Measurements from ENCODE around the gene MRPL43. TPM values are rescaled to one million over a fixed set of nuclear protein-coding genes. Genes with fewer than 3 reads are reported as not detected.

MRPL43 gene
- 10 to 100 TPM; 68.9 to 72.8 TPM for total RNA-seq
- 85.0 TPM for polyA plus RNA-seq (2013, experiment 1 of 2)
- 76.2 TPM for polyA plus RNA-seq (2013, experiment 2 of 2)
- long read RNA-seq, experiment 1, transcript MRPL43-203 (3 exons, 1,010 nt), result major isoform, 41 of 56 reads
- long read RNA-seq, experiment 1, partial matches to known transcripts, result 1 of 56 reads
- long read RNA-seq, experiment 1, other reads (novel, unspliced or antisense), result 4 of 56 reads
- long read RNA-seq, experiment 2, transcript MRPL43-203 (3 exons, 1,010 nt), result major isoform, 27 of 53 reads
- long read RNA-seq, experiment 2, partial matches to known transcripts, result 4 of 53 reads
- long read RNA-seq, experiment 2, other reads (novel, unspliced or antisense), result 4 of 53 reads
- long read RNA-seq, experiment 3, transcript MRPL43-212 (2 exons, 810 nt), result minor isoform, 7 of 92 reads
- long read RNA-seq, experiment 3, transcript MRPL43-203 (3 exons, 1,010 nt), result major isoform, 71 of 92 reads
- long read RNA-seq, experiment 3, partial matches to known transcripts, result 0 of 92 reads
- long read RNA-seq, experiment 3, other reads (novel, unspliced or antisense), result 7 of 92 reads
- long read RNA-seq, experiment 4, transcript MRPL43-206 (4 exons, 866 nt), result minor isoform, 12 of 295 reads
- long read RNA-seq, experiment 4, transcript MRPL43-204 (6 exons, 894 nt), result minor isoform, 9 of 295 reads
- long read RNA-seq, experiment 4, transcript MRPL43-203 (3 exons, 1,010 nt), result major isoform, 235 of 295 reads
- long read RNA-seq, experiment 4, transcript MRPL43-213 (2 exons, 897 nt), result minor isoform, 13 of 295 reads
- long read RNA-seq, experiment 4, partial matches to known transcripts, result 1 of 295 reads
- long read RNA-seq, experiment 4, other reads (novel, unspliced or antisense), result 10 of 295 reads

GRCh38 chr10:100986952-100987684 is at the start of gene MRPL43, which contains the start of gene TWNK:
MRPL43 (minus strand) TSS chr10:100987497; CDS start chr10:100987443, 54 bp downstream.
TWNK (plus strand) TSS chr10:100987543; CDS start chr10:100988211, 668 bp downstream.
- Mint-ChIP-seq H3K4me3 (peak within 1 kb of the TSS; percentile 93), H3K36me3 (ENCODE audit: low read depth) (peaks cover 42% of the 10 kb centered on the region), H3K27ac (peak within 1 kb of the TSS; percentile 93), H3K27me3 (ENCODE audit: insufficient read depth) (no peaks in the 10 kb centered on the region), H3K9me3 (no peaks in the 10 kb centered on the region), H3K4me1 (peaks cover 9% of the 10 kb centered on the region)
- Histone ChIP-seq H3K27ac (ENCODE audit: low read depth, low read length) (no peak within 1 kb of the TSS), H3K4me1 (ENCODE audit: control insufficient read depth, insufficient read depth, low read length) (no peaks in the 10 kb centered on the region), H3K36me3 (ENCODE audit: control insufficient read depth, insufficient read depth, low read length) (peaks cover 38% of the 10 kb centered on the region), H3K4me3 (ENCODE audit: low read length) (peak within 1 kb of the TSS; percentile 92), H3K9ac (ENCODE audit: extremely low read depth, low read length, poor library complexity, severe bottlenecking) (peak within 1 kb of the TSS; percentile 60), H3K27me3 (ENCODE audit: control insufficient read depth, insufficient read depth, low read length, poor library complexity, severe bottlenecking) (no peaks in the 10 kb centered on the region), H3K9me3 (ENCODE audit: control insufficient read depth, low read length) (no peaks in the 10 kb centered on the region)
- 0 to 1% methylated on average over 25 to 75 of the region's 75 CpGs for WGBS, 2 experiments (ENCODE audit: insufficient coverage in 1 of 2, insufficient read length in 1 of 2)
- peak; percentile 94 for DNase-seq
- no peak for TF ChIP-seq CTCF (conservative IDR thresholded peaks at IDR 0.05)

- Mint-ChIP-seq H3K4me3 (no peak overlapping the region), H3K27me3 (ENCODE audit: insufficient read depth) (peaks cover 86% of the 10 kb centered on the region), H3K4me1 (peaks cover 9% of the 10 kb centered on the region), H3K9me3 (no peaks in the 10 kb centered on the region), H3K36me3 (ENCODE audit: low read depth) (no peaks in the 10 kb centered on the region), H3K27ac (no peak overlapping the region)
- no peak for DNase-seq
- Histone ChIP-seq H3K36me3 (ENCODE audit: control insufficient read depth, insufficient read depth, low read length) (no peaks in the 10 kb centered on the region), H3K4me1 (ENCODE audit: control insufficient read depth, insufficient read depth, low read length) (peaks cover under 1% of the 10 kb centered on the region), H3K4me3 (ENCODE audit: low read length) (no peak overlapping the region), H3K9ac (ENCODE audit: extremely low read depth, low read length, poor library complexity, severe bottlenecking) (no peak overlapping the region), H3K27me3 (ENCODE audit: control insufficient read depth, insufficient read depth, low read length, poor library complexity, severe bottlenecking) (peaks cover 86% of the 10 kb centered on the region), H3K27ac (ENCODE audit: low read depth, low read length) (no peak overlapping the region), H3K9me3 (ENCODE audit: control insufficient read depth, low read length) (no peaks in the 10 kb centered on the region)
- TF ChIP-seq CTCF (conservative IDR thresholded peaks at IDR 0.05), result no peak
- 78 to 83% methylated on average over 1 to 7 of the region's 7 CpGs for WGBS, 2 experiments (ENCODE audit: insufficient coverage in 1 of 2, insufficient read length in 1 of 2)
Observed at GRCh38 chr10:101036726-101037125, 49.4 kb upstream of the MRPL43 start.

All from endodermal cell (in vitro differentiated cells).